GM19463 (cell line): ENCODE data around the gene UNC5C.
A peak's percentile ranks its signal among the peaks of the same experiment; 100 is the strongest.
"Not testable (repeated sequence)": the region's sequence is repeated elsewhere in the genome, so short reads cannot be mapped to it uniquely, and the experiment has no call there.

Experiments used
- ATAC-seq: cut with Tn5 transposase; IDR thresholded peaks from one replicate; pipeline ENCODE4 v1.9.1; 2021; ENCODE audit warnings: mild to moderate bottlenecking, moderate library complexity; ENCODE audit not compliant: unreplicated experiment

UNC5C gene

DNA sequence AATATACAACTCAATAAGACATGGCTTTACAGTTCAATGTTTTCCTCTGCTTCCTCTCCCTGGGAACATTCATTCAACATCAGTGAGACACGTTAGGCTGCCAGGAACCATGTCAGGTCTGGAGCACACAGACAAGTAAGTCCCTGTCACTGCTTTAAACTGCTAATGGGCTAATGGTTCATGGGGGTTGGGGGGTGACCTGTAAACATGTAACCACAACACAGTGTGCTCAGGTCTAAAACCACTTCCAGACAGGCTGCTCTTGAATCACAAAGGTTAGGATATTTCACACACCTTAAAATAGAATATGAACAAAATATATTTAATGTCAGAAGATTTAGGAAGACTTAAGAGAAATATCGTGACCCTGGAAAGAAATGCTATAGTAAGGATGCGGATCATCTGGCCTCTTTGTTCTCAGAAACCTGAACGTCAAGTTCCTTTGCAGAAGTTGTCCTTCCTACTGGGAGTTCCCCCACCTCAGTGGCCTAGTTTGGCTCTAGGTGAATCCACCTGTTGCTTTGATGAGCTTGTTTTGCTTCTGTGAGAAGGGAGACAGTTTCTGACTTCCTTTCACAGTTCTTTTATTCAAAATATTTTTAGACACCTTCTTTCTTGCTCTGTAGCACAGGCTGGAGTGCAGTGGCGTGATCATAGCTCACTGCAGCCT, 359.9 kb downstream of the UNC5C start:
- ATAC-seq: no peak

DNA sequence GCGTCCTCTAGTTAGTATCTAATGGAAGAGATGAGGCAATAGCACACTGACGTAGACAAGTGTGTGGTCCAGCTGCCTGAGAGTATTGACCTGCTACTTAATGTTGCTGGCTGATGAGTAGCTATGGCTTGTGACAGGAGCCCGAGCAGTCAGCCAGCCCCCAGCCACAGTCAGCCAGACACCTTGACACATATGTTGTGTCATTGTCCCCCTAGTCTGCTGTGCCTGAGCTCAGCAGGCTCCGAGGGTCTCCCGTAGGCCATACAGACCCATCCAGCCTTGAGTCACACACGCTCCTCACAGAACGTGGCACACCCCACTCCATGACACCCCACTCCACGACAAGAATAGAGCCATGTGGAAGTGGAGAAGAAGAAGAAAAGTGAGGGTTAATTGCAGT, 362.1 kb downstream of the UNC5C start:
- no peak for ATAC-seq

DNA sequence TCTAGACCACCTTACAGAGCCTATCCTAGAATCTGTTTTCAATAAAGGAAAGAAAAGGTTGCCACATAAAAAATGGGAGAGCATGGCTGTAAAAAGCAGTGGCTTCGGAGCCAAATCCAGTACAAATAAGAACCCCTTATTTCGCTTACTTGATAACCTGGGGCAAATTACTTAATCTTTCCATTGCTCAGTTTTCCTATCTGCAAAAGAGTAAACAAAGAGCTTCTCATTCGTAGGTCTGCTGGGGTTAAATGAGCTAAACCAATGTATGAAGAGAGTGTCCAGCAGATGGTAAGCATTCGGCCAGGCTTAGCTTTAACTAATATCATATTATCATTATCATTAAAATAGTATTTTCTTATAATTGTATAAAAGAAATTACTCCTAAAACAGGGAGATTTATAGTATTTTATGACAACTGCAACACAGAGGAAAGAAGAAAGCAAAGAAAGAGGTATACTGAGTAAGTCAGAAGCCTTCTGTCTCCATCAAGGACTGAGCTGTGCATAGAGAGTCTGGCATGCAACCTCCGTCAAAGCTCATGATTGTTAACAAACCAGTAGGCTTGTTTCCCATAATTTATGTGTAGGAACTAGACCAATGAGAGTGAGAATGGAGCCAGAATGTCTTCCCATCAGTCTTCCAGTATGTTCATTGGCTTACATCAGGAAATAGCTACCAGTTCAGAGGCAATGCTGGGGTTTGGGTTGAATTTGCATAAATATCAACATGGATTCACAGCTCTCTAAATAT, 364.9 kb downstream of the UNC5C start:
- ATAC-seq: no peak

GRCh38 chr4:95181996-95182306, 366.8 kb downstream of the UNC5C start:
- ATAC-seq: no peak

- ATAC-seq: no peak
These were observed 367.4 kb downstream of the UNC5C start for GRCh38 chr4:95181243-95181995.

- no peak for ATAC-seq
These were observed 368.1 kb downstream of the UNC5C start for GRCh38 chr4:95180531-95181242.

- ATAC-seq: no peak
These were observed 369.8 kb downstream of the UNC5C start for GRCh38 chr4:95178938-95179337.

DNA sequence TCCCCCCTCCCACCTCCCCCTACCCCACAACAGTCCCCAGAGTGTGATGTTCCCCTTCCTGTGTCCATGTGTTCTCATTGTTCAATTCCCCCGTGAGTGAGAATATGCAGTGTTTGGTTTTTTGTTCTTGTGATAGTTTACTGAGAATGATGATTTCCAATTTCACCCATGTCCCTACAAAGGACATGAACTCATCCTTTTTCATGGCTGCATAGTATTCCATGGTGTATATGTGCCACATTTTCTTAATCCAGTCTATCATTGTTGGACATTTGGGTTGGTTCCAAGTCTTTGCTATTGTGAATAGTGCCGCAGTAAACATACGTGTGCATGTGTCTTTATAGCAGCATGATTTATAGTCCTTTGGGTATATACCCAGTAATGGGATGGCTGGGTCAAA, 377.4 kb downstream of the UNC5C start:
- not testable (repeated sequence) for ATAC-seq

DNA sequence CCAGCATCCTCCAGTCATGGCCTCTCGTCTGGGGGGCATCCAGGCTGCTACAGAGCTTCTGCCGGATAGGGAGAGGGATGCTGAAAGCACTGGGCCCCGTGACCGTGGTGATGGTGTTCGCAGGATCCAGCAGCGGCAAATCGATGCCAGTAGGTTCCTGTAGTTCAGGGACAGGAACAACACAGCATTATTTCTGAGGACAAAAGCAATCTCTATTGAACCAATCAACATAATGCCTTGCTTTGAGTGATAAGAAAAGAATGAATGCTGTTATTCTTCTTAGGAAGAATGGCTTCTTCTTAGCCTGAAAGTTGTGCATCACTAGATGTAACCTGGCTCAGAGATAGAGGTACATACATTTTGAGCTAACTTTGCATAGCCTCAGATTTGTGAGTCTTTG, 378.6 kb downstream of the UNC5C start:
- no peak for ATAC-seq

- ATAC-seq: no peak
These were observed 381.0 kb downstream of the UNC5C start for GRCh38 chr4:95167805-95168204.

DNA sequence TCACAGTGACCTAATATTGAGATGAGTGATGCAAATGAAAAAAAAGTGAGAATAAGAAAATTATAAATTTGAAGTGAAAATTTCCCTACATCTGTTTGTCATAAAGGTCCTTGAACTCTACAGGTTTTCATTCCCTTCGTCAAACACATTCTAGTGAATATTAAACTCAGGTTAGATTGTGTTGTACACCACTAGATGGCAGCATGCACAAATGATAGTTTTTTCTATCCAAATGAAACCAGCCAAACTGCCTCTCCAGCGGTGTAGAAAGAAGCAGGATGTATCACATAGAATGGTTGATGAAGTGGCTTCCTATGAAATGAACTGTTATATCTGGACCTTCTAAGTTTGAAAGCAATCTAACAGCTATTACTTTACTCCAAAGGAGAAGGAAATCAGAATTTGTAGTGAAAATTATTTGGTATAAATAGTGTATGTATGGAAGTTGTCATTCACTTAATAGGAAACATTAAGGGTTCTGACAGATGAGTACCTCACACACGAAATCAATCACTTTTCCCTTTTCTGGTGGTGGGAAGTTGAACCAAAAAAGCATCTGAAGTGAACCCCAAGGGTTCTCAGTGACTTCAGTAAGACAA, 382.7 kb downstream of the UNC5C start:
- peak; percentile 87 for ATAC-seq

- no peak for ATAC-seq
These were observed 385.9 kb downstream of the UNC5C start for GRCh38 chr4:95162867-95163266.

DNA sequence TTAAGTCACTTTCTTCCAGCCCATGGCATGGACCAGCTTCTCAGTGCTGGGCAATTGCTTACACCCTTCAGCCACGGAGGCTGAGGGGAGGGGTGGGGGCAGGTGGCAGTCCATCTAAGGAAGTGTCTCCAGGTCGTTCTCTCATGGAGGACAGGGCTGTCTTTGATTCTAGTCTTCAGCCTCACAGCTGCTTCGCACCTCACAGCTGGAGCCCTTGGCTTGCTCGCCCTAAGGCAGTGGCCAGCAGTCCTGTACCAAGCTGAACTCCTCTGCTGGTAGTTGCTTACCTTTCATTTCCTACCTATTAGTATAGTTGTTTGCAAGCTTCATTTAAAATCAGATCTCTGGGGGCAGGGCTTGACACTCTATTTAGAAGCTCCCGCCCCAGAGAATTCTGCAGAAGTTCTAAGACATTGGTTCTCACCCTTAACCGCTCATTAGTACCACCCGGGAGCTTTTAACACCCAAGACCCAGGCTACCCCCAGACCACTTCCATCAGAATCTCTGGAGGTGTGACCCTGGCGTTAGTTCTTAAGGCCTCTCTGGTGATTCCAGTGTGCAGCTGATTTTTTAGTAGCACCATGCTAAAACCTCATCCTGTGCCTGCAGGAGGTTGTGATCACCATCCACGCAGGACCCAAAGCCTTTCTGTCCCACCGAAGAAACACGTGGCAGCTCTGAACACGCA, 386.8 kb downstream of the UNC5C start:
- no peak for ATAC-seq

DNA sequence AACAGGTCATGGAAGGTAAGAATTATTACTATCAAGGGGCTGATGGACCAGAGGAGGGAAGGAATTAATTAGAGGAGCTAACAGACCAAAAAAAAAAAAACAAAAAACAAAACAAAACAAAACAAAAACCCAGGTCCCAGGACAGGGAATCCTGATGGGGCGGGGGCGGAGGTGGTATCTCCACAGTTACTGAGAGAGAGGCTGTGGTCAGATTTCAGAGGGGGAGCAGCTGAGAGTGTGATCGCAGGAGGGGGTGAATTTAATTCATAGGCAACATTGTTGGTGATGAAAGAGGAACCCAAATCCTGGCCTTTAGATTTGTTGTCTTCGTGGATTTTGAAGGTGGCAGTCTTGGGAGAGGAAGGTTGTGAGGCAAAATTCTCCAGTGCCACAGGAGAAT, 389.4 kb downstream of the UNC5C start:
- ATAC-seq: no peak

DNA sequence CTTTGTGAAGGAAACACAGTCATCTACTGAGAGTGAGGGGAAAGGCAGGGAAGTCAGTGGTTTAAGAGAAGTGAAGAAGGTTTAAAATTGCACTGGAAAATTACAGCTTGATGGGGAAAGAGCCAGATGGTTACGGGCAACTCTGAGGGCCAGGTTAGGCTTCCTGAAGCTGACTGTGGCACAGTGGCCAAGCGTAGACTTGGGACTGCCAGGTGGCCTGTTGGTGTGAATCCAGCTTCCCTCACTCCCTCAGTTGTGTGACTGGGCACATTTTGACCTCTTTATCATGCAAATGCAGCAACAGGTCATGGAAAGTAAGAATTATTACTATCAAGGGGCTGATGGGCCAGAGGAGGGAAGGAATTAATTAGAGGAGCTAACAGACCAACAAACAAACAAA, 390.1 kb downstream of the UNC5C start:
- no peak for ATAC-seq

GRCh38 chr4:95158045-95158444, 390.7 kb downstream of the UNC5C start:
- no peak for ATAC-seq

- ATAC-seq: no peak
These were observed 391.2 kb downstream of the UNC5C start for GRCh38 chr4:95157596-95157995.

DNA sequence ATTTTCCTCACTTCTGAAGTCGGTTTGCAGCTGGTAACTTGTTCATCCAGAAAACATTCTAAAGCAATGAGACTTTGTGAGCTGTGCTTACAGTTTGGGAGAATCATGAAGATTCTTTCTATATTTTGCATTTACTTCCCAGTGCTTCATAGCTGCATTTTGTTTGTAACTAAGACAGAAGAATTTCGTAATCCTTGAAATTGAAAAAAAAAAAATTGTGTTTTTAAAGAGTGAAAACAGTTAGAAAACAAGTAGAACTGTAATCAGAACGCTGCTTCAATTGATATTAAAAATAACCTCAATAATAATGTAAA, 392.4 kb downstream of the UNC5C start:
- ATAC-seq: no peak

- no peak for ATAC-seq
These were observed 392.9 kb downstream of the UNC5C start for GRCh38 chr4:95155759-95156451.

GRCh38 chr4:95153182-95153581, 395.6 kb downstream of the UNC5C start:
- no peak for ATAC-seq
